Bone marrow (tissue), 2 donors: ENCODE data around the gene WASF2.
"Not testable (repeated sequence)": the region's sequence is repeated elsewhere in the genome, so short reads cannot be mapped to it uniquely, and the experiment has no call there.

Experiments used
- DNase-seq, 2 donors: peaks; one replicate each; lab custom pipeline; 2025; lab: John Stamatoyannopoulos, UW

WASF2 gene

DNA sequence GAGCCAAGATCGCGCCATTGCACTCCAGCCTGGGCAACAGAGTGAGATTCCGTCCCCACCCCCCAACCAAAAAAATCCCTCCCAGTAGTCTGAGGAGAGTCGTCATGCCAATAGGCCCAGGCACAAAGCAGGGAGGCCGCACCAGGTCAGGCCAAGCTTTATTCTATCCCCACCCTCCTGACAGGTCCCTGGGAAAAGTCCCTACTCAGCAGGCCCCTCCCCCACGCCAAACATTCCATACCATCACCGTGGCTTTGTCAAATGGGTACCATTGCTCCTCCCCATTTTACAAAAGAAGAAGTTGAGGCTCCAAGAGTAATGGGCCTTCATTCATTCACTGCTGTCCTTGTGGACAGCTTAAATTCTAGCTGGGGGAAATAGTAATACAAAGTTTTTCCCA, 92.2 kb downstream of the WASF2 start:
- DNase-seq, result no peak

DNA sequence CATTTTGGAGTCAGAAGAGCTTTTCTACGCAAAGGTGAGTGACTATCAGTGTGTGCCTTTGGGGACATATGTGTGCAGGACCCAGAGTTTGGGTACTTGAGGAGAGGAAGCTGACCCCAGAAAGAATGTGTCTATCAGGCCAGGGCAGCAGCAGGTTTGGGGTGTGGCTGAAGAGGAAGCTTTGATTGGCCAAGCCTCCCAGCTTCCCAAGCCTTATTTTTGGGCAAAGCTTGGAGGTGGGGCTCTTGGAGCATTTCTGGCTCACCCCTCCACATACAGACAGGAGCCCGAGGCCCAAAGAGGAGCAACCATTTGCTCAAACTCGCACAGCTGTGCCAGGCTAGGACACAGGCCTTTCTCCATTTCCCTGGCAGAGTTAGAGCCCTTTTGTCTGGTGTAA, 92.9 kb downstream of the WASF2 start:
- no peak for DNase-seq

DNA sequence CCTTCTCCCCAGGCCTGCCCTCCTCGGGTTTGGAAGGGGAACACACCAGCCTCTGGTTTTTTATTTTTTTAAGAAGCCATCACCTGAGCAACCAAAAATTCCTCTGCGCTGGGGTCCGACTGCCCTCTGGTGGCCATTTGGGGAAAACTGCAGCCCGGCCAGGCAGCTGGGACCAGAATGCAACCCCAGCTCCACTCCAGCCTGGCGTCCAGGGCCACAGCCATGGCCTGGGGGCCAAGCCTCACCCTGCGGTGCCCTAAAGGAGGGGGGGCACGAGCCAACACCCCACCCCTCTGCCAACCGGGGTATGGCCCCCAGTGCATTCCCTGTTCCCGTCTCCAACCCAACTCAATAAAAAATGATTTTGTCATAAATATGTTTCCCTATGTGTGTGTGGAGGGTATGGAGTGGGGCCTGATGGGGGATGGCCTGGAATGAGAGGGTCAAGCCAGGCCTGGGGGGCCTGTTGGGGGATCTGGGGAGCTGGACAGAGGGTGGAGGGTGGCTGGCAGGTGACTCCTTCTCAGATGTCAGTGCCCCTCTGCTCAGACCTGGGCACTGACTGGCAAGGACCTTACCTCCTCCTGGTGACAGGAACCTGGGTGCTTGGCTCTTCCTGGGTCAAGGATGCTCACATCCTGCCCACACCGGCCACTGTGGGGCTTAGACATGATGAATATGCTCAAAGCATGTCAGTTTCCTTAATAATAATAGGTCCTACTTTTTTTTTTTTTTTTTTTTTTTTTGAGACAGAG, 94.3 kb downstream of the WASF2 start:
- DNase-seq, result peak; percentile 52 to 66

DNA sequence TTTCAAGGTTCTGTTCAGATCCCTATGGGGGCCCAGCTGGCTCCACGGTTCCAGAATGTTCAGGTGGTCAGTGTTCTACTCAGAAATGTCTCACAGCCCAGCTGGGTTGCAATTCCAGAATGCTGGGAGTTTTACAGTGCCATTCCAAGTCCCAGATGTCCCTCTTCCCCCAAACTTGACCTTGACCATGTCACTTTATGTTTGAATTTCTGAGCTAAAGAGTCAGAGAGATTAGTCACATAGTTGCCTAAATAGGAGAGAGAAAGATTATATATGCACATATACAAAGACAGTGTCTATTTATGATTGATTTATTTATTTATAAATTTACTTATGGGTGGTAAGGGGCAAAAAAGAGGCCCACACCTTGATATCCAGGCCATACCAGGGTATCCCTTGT, 95.0 kb downstream of the WASF2 start:
- DNase-seq, result no peak

DNA sequence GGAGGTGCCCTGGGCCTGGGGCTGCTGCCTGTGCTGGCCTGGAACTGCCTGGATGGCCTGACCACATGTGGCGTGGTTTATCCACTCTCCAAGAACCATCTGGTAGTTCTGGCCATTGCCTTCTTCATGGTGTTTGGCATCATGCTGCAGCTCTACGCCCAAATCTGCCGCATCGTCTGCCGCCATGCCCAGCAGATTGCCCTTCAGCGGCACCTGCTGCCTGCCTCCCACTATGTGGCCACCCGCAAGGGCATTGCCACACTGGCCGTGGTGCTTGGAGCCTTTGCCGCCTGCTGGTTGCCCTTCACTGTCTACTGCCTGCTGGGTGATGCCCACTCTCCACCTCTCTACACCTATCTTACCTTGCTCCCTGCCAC, 95.7 kb downstream of the WASF2 start:
- DNase-seq, result no peak

DNA sequence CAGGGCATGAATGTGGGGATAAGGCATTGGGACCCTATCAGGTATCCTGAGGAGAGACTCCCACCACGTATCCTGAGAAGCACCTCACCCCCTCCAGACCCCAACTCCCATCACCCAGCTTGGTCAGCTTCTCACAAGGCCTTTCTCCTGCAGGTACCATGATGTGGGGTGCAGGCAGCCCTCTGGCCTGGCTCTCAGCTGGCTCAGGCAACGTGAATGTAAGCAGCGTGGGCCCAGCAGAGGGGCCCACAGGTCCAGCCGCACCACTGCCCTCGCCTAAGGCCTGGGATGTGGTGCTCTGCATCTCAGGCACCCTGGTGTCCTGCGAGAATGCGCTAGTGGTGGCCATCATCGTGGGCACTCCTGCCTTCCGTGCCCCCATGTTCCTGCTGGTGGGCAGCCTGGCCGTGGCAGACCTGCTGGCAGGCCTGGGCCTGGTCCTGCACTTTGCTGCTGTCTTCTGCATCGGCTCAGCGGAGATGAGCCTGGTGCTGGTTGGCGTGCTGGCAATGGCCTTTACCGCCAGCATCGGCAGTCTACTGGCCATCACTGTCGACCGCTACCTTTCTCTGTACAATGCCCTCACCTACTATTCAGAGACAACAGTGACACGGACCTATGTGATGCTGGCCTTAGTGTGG, 96.2 kb downstream of the WASF2 start:
- DNase-seq, result no peak

DNA sequence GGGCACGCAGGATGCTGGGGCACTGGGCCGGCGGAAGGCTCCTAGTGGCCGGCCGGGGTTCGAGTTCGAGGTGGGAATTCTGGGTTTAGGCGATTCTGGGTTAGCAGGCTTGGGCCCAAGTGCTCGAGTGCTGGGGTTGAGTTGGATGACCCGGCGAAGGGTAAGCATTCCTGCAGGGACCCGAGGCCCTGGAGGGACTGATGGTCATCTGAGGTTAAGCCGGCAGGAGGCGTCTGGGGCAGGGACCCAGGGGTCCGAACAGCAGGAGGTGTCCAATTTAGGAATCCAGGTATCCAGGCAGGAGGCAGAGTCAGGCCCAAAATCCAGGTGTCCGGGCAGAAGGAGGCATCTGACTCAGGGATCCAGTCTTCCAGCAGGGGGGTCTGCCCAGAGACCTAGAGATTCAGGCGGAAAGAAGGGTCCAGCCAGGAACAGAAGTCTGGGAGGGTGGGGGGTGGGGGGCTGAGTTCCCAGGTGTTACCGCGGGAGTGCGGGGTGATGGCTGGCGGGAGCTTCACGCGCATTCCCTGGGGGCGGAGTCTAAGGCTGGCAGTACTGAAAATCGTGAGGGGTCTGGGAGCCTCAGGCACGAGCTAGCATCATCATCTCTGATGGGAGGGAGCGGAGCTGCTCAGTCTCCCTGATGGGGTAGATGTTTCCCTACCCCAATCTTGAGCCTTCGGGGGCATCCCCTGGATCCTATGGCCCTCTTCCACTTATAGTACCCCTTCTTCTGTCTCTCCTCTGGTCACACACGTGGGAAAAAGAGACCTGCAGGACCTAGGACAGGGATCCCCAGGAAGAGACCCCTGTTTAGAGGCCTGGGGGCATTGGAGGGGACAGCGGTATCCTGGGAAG, 97.0 kb downstream of the WASF2 start:
- no peak for DNase-seq

DNA sequence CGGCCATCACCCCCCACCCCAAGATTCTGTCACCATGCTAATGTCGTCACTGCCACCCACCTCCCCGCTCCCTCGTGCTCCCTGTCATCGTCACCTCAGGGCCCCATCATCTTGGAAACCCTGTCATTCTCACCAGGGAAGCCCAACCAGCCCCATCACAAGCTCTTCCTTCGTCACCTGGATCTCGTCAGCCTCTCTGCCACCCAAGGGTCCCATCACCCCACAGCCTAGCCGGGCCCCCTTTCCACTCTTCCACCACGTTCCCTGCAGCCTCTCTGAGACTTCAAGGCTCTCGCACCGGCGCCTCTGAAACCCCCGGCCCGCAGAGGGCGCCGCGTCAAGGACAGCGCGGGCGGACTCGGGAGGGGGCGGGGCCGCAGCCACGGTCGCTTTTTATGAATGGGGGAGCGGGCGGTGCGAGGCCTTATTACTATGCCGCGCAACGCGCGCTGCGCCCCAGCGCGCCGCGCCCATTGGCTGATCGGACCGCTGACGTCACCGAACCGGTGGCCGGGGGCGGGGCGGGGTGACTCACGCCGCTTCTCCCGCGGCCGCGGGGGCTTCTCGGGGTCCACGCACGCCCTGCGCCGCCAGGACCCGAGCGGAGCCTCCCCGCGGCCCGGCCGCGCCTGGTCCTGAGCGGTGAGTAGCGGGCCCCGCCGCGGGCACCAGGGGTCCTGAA, 97.7 kb downstream of the WASF2 start, which contains the start of gene GPR3:
TSS of gene GPR3 (plus strand) at position 527 of the 682 bp plus-strand sequence. CDS start 1,177 bp downstream, outside the sequence.
- DNase-seq, result peak; percentile 72 to 82

DNA sequence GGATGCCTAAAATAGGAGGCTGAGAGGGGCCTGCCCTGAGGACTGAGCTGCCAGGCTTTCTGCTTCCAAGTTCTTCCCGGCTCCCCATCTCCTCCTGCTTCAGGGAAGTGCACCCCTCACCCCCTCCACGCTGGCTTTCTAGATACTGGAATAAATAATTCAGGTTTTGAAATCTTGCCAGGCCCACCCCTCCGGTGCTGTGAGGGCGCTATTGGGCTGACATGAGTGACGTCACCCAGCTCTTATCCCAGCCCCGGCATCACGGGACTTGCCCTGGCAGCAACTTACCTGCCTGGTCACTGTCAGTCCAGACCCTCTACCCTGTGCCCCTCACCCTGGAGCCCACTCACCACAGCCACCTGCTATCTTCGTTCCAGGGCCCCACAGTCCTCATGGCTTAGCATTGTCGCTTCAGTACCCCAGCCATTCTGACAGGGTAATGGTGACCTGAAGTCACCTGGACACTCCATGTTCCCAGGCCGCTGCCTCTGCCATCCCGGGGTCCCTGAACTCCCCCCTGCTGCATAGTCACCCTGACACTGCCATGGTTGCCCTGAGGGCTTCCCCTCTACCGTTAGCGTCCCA, 98.4 kb downstream of the WASF2 start:
- DNase-seq, result no peak

DNA sequence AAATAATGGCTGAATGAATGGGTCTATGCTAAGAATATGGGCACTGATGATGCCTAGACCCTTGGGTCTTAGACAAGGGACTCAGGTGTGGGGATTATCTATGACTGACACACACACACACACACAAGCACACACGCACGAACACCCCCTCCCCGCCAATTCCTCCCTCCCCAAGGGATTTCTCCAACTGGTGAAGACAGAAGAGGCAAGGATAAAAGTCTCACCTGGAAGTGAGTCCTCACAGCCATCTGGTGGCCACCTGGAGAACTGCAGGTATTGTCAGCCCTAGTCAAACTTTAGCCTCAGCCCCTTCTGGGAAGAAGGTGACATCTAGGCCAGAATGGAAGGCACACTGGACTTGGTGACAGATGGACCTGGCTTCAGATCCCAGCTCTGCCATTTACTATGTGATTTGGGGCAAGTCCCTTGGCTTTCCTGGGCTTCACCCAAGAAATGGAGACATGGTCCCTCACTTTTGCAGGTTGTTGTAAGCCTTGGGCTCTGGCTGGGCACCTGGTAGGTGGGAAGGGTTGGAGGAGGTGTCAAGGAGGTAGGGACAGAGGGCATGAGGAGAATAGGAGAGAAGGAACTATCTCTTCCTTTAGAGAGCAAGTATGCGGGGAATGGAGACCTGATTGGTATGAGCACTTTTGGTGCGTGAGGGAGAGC, 101.5 kb downstream of the WASF2 start:
- DNase-seq, result peak in 1 of 2 donors; percentile 40

DNA sequence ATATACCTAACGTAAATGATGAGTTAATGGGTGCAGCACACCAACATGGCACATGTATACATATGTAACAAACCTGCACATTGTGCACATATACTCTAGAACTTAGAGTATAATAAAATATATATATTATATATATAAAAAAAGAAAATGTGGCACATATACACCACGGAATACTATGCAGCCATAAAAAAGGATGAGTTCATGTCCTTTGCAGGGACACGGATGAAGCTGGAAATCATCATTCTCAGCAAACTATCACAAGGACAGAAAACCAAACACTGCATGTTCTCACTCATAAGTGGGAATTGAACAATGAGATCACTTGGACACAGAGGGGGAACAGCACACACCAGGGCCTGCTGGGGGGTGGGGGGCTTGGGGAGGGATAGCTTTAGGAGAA, 105.2 kb downstream of the WASF2 start:
- not testable (repeated sequence) for DNase-seq

DNA sequence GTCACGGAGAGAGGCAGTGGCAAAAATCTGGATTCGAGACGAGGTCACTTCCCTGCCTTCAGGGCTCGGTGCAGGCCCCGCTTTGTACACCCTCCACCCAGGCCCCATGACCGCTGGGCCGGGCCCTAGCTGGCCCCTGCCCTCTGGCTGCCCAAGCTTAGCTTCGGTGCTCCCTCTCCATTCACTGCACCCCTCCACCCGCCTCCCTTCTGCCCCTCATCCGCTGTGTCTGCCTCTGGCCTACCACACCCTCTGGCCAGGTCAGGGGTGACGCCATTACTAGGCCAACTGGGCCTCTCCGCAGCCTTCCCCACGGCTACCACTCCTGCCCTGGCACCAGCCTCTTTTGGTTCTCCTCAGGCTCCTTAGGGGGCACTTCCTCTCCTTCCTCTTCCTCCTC, 106.3 kb downstream of the WASF2 start:
- no peak for DNase-seq

DNA sequence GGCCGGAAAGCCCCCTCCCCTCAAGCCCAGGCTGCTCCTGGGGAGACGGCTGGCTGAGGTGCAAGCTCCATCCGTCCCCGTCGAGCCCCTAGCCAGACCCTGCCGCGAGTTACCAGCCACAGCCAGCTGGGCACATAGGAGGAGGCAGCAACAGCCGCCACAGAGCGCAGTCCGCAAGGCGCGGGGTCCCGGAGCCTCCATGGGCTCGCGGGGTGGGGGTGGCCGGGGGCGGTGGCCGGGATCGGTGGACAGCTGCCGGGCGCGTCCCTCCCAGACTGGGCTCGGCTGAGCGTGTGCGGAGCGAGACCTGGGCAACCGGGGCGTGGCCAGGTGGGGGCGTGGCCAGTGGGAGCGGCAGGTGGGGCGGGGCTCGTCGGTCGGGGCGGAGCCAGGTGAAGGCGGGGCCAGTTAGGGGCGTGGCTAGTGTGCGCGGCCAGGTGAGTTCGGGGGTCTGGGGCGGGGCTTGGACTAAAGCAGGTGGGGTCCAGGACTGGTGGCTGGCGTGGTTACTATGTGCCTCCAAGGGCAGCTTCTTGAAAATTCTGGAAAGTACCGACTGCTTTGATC, 106.8 kb downstream of the WASF2 start, which contains the start of gene CD164L2:
TSS of gene CD164L2 (minus strand) at position 295 of the 567 bp plus-strand sequence. CDS start at position 201, 94 bp downstream.
- no peak for DNase-seq

DNA sequence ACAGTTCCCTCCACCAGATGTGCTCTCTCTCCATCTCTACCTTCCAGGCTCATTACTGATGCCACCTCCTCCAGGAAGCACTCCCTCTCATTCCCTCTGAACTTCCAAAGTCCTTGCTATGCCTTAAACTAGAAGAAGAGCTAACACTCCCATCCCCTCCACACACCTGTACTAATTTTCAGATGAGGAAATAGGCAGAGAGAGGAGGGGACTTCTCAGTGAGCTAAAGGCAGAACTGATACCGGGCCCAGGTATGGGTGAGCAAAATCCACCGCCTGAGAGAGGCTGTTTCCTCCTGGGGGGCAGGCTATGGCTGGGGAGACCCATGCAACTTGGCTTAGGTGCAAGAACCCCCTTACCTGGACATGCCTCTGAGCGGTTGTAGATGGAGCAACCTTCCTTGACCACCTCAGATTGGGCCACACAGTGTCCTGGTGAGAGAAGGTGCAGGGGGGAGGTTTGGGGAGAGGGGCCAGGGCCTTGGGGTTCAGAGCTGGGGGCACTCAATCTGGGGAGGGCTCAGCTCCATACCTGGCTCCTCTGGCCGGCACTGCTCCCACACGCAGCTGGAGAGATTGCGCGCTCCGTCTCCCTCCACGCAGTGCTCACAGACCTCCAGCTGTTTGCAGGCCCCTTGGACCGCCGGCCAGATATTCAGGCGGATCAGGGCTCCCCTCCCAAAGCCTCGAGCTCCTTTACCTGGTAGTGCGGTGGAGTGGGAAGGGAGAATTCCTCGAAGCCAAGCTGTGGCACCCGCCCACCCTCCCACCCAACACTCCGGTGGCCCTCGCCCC, 107.8 kb downstream of the WASF2 start:
- DNase-seq, result no peak

DNA sequence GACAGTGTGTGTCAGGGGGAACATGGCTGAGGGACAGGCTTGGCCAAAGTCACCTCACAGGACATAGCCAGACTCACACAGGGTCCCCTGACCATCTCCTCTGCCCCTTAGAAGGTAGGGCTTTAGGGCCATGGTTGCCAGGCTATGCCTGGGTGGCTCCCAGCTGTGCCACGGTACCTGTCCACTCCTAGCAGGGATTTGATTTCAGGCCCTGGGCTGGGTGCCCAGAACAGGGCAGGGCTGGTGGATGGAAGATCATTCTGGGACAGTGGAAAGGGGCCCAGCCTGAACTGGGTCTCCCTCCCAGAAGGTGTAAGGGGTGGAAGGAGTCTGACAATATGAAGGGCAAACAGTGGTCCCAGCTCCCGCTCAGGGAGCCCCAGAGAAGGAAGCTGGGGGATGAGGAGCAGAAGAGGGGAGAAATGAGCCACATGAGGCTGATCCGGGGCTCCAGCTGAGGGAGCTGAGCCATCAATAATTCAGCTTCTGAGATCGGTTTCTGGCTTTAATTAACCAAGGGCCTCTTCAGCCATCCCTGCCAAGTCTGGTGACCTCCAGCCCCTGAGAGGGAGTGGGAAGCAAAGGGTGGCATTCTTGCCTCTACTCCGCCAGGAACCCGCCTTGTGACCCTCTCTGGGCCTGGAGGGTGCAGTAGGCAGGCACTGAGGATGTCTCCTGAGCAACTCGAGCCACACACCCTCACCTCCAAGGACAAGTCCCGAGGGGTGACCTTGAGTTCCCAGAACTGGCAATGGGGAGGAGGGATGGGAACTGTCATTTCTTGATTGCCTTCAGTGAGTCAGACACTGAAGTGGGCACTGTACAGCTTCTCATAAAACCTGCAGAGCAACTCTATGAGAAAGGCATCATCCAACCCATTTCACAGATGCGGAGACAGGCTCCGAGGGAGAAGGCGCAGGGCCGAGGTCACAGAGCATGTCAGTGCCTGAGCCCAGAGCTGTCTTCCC, 108.9 kb downstream of the WASF2 start:
- DNase-seq, result no peak

DNA sequence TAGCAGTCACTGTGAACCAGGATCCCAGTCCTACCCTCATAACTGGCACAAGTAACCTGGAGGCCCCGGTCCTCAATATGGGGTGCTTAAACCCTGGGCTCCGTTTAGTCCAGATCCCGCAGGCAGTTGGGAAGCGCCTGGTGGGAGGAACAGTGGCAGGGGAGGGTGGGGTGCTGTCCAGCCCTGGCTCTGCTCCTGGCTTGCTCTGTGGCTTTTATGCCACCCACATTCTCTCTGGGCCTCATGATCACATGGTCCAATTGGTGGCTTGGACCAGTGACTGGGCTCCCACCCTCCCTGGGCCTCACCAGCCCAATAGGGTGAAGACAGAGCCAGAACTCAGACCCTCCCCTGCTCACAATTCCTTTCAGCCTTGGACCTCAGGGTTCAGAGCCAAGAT, 109.7 kb downstream of the WASF2 start:
- no peak for DNase-seq

DNA sequence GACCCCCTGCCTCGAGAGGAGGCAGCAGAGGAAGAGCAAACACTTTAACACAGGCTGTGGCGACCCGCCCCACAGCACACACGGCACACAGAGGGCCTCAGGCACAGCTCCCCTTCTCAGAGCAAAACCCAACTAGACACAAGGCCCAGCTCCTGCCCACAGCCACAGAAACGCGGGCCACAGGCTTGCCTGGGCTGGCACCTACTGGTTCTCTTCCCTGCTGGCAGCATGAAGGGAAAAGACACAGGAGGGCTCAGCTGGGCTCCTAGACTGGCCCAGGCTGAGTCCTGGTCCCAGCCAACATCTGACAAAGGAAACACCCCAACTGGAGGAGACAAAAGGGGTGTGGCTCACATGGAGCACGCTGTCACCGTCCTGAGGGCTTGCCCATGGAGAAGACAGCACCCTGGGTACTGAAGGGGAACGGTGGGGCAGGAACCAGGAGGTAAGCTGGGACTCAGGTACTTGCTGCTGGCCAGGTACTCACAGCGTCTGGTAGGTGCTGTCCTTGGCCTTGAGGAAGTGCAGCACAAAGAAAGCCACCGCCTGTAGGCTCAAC, 110.3 kb downstream of the WASF2 start:
- DNase-seq, result no peak

DNA sequence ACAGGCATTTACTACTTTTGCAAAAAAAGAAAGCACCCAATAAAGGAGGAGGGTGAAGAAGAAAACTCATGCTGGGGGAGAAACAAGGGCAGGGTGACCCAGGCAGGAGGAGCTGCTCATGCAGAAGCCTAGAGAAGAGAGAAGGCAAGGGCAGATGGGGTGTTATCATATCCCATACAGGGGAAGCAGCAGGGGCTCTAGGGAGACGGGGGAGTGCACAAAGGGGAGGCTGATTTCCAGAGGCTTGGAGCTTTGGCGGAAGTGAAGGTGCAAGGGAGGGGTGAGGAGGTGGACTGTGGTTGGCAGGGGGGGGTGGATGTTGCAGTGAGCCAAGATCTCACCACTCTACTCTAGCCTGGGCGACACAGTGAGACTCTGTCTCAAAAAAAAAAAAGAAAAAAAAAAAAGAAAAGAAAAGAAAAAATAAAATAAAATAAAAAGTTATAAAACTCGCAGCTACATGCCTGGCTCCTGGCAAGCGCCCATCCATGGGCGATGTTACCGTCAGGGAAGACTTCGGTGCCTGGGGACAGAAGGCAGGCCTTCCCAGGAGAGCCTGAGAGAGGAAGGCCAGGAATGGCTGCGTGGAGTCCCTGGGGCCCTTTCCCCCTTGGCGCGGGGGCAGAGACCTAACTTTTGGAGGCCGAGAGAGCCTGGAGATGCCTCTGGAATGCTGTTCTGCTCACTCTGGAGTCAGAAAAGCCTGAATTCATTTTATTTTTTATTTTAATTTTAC, 112.0 kb downstream of the WASF2 start:
- no peak for DNase-seq
